Mesenchymal stem cell (in vitro differentiated cells and primary cell): ENCODE results near the gene TBC1D3B.
"Not testable (repeated sequence)": the region's sequence is repeated elsewhere in the genome, so short reads cannot be mapped to it uniquely, and the experiment has no call there.

Experiments
- DNase-seq: peaks from one replicate; pipeline ENCODE4 v3.0.0-alpha.2; 2013
- H2AFZ ChIP-seq: one replicate; pipeline ENCODE4 v1.6.1; 2013; ENCODE audit warnings: low read depth, mild to moderate bottlenecking, control low read depth, inconsistent platforms, low read length, moderate library complexity
- H2AK5ac ChIP-seq: 2 replicates; pipeline ENCODE4 v1.6.1; 2013; ENCODE audit warnings: low read length, moderate library complexity, mild to moderate bottlenecking, inconsistent platforms; ENCODE audit not compliant: severe bottlenecking
- H2BK120ac ChIP-seq: one replicate; pipeline ENCODE4 v1.6.1; 2013; ENCODE audit warnings: low read depth, mild to moderate bottlenecking, inconsistent platforms, low read length, moderate library complexity
- H2BK12ac ChIP-seq, 2 experiments: one replicate each; pipeline ENCODE4 v1.6.1; 2013; ENCODE audit warnings: inconsistent platforms in 2 of 2, low read length in 2 of 2, mild to moderate bottlenecking in 2 of 2, moderate library complexity in 2 of 2, control low read depth in 1 of 2
- H2BK15ac ChIP-seq: one replicate; pipeline ENCODE4 v1.6.1; 2013; ENCODE audit warnings: mild to moderate bottlenecking, low read depth, inconsistent platforms; ENCODE audit not compliant: poor library complexity, severe bottlenecking
- H2BK5ac ChIP-seq: 2 replicates; pipeline ENCODE4 v1.6.1; 2013; ENCODE audit warnings: low read depth, mild to moderate bottlenecking, low read length, control low read depth, inconsistent platforms; ENCODE audit not compliant: poor library complexity, severe bottlenecking
- H3K14ac ChIP-seq, 2 experiments: one replicate each; pipeline ENCODE4 v1.6.1; 2013; ENCODE audit warnings: inconsistent platforms in 2 of 2, low read length in 2 of 2, control low read depth in 1 of 2, mild to moderate bottlenecking in 1 of 2, moderate library complexity in 1 of 2
- H3K18ac ChIP-seq, 2 experiments: one replicate each; pipeline ENCODE4 v1.6.1; 2013; ENCODE audit warnings: inconsistent platforms in 2 of 2, low read length in 2 of 2, control low read depth in 1 of 2, low read depth in 1 of 2, mild to moderate bottlenecking in 1 of 2
- H3K23ac ChIP-seq, 2 experiments: one replicate each; pipeline ENCODE4 v1.6.1; 2013; ENCODE audit warnings: inconsistent platforms in 2 of 2, low read length in 2 of 2, mild to moderate bottlenecking in 2 of 2, moderate library complexity in 2 of 2, control low read depth in 1 of 2
- H3K27ac ChIP-seq: 2 replicates; pipeline ENCODE4 v1.5.1; 2013; ENCODE audit warnings: mild to moderate bottlenecking, moderate library complexity, low read length, control low read depth, inconsistent platforms; ENCODE audit not compliant: poor library complexity, severe bottlenecking
- H3K27me3 ChIP-seq, 2 experiments: 2 replicates each; pipeline versions ENCODE4 v1.6.1 to v1.7.0; 2013; ENCODE audit warnings: low read length in 2 of 2, mild to moderate bottlenecking in 2 of 2, moderate library complexity in 2 of 2, control low read depth in 1 of 2, inconsistent platforms in 1 of 2; ENCODE audit not compliant: control insufficient read depth in 1 of 2, insufficient read depth in 1 of 2
- H3K36me3 ChIP-seq, 2 experiments: 2 replicates each; pipeline versions ENCODE4 v1.6.1 to v1.7.0; 2013; ENCODE audit warnings: low read length in 2 of 2, control low read depth in 1 of 2, inconsistent platforms in 1 of 2, low read depth in 1 of 2, mild to moderate bottlenecking in 1 of 2; ENCODE audit not compliant: insufficient read depth in 2 of 2, control insufficient read depth in 1 of 2
- H3K4ac ChIP-seq, 2 experiments: one replicate each; pipeline ENCODE4 v1.6.1; 2013; ENCODE audit warnings: inconsistent platforms in 2 of 2, low read length in 2 of 2, mild to moderate bottlenecking in 2 of 2, moderate library complexity in 2 of 2, control low read depth in 1 of 2, low read depth in 1 of 2
- H3K4me1 ChIP-seq: 2 replicates; pipeline ENCODE4 v1.6.1; 2013; ENCODE audit warnings: low read depth, low read length, control low read depth; ENCODE audit not compliant: control insufficient read depth, insufficient read depth
- H3K4me2 ChIP-seq: 2 replicates; pipeline ENCODE4 v1.6.1; 2013; ENCODE audit warnings: low read length, mild to moderate bottlenecking, inconsistent platforms; ENCODE audit not compliant: poor library complexity, severe bottlenecking
- H3K4me3 ChIP-seq, 2 experiments: 2 replicates each; pipeline versions ENCODE4 v1.5.1 to v1.7.0; 2013; ENCODE audit warnings: low read length in 2 of 2, mild to moderate bottlenecking in 2 of 2, control low read depth in 1 of 2, low read depth in 1 of 2; ENCODE audit not compliant: insufficient read depth in 1 of 2
- H3K79me1 ChIP-seq: replicated peaks from 2 replicates; pipeline ENCODE4 v1.6.1; 2013; ENCODE audit warnings: mild to moderate bottlenecking, control low read depth, low read length, inconsistent platforms; ENCODE audit not compliant: poor library complexity, severe bottlenecking
- H3K9ac ChIP-seq: 2 replicates; pipeline ENCODE4 v1.7.0; 2013; ENCODE audit warnings: mild to moderate bottlenecking, low read length, moderate library complexity
- H3K9me3 ChIP-seq: 2 replicates; pipeline ENCODE4 v1.7.0; 2013; ENCODE audit warnings: mild to moderate bottlenecking, low read length; ENCODE audit not compliant: control insufficient read depth
- H4K8ac ChIP-seq: one replicate; pipeline ENCODE4 v1.6.1; 2013; ENCODE audit warnings: inconsistent platforms, mild to moderate bottlenecking, low read length, moderate library complexity
- H4K91ac ChIP-seq: one replicate; pipeline ENCODE4 v1.6.1; 2013; ENCODE audit warnings: mild to moderate bottlenecking, low read length, inconsistent platforms
- WGBS: methylation state at CpG from one replicate; pipeline ENCODE4 v1.1.7; 2013; ENCODE audit warnings: mixed read lengths; 5-methylcytosine and 5-hydroxymethylcytosine counted together

TBC1D3B gene

GRCh38 chr17:36189993-36190392 lies 13.6 kb upstream of the TBC1D3B start:
- not testable (repeated sequence) for H4K8ac ChIP-seq

DNA sequence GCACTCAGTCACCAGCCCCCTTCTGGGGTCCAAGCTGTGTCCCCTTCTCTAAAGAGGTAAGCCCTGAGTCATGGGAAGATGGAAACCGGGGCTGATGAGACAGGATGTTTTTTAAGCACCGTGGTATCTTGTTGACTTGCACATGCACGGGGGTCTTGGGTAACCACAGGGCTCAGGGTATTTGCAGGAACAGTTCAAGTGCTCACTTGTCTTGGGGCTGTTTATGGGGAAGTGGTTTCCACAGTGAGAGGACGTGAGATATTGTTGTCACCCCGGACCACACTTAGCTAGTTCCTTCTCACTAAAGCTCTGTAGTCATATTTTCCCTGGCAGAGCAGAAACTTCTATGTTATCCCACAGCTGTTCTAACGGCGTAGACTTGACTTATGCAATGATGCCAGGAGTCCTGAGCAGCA lies 12.5 kb upstream of the TBC1D3B start:
- no peak overlapping the region for H2AFZ ChIP-seq
- peaks cover 0 to 3% of the 10 kb centered on the region in 2 experiments for H3K27me3 ChIP-seq
- no peak overlapping the region for H4K91ac ChIP-seq
- no peaks in the 10 kb centered on the region for H3K9me3 ChIP-seq
- no peak overlapping the region for H3K9ac ChIP-seq
- H3K18ac ChIP-seq, result no peak overlapping the region
- no peak overlapping the region for H2AK5ac ChIP-seq
- no peak overlapping the region for H3K23ac ChIP-seq
- H3K79me1 ChIP-seq, result no peaks in the 10 kb centered on the region
- H3K14ac ChIP-seq, result no peak overlapping the region
- H3K27ac ChIP-seq, result no peak overlapping the region
- H3K4me3 ChIP-seq, result no peak overlapping the region
- H3K4ac ChIP-seq, result no peak overlapping the region
- H4K8ac ChIP-seq, result no peak overlapping the region
- 81% methylated on average over 4 of the region's 7 CpGs for WGBS
- no peak overlapping the region for H3K4me2 ChIP-seq
- no peak overlapping the region for H2BK15ac ChIP-seq
- DNase-seq, result peak; percentile 52
- no peak overlapping the region for H2BK120ac ChIP-seq
- H3K4me1 ChIP-seq, result no peaks in the 10 kb centered on the region
- no peaks in the 10 kb centered on the region for H3K36me3 ChIP-seq
- H2BK5ac ChIP-seq, result no peak overlapping the region
- H2BK12ac ChIP-seq, result no peak overlapping the region

More at GRCh38 chr17:36189993-36190392, 13.6 kb upstream of the TBC1D3B start:
- not testable (repeated sequence) for H3K36me3 ChIP-seq, H4K91ac ChIP-seq, H3K14ac ChIP-seq, H2AK5ac ChIP-seq, H3K4me2 ChIP-seq, DNase-seq, H2BK120ac ChIP-seq, H3K9me3 ChIP-seq, H3K27me3 ChIP-seq, H3K27ac ChIP-seq, H2AFZ ChIP-seq, H3K4ac ChIP-seq, H3K4me3 ChIP-seq, H3K9ac ChIP-seq, H2BK12ac ChIP-seq, H3K79me1 ChIP-seq, H3K4me1 ChIP-seq, H2BK15ac ChIP-seq, H3K23ac ChIP-seq, H2BK5ac ChIP-seq, H3K18ac ChIP-seq
- 82% methylated on average over 5 of the region's 5 CpGs for WGBS

DNA sequence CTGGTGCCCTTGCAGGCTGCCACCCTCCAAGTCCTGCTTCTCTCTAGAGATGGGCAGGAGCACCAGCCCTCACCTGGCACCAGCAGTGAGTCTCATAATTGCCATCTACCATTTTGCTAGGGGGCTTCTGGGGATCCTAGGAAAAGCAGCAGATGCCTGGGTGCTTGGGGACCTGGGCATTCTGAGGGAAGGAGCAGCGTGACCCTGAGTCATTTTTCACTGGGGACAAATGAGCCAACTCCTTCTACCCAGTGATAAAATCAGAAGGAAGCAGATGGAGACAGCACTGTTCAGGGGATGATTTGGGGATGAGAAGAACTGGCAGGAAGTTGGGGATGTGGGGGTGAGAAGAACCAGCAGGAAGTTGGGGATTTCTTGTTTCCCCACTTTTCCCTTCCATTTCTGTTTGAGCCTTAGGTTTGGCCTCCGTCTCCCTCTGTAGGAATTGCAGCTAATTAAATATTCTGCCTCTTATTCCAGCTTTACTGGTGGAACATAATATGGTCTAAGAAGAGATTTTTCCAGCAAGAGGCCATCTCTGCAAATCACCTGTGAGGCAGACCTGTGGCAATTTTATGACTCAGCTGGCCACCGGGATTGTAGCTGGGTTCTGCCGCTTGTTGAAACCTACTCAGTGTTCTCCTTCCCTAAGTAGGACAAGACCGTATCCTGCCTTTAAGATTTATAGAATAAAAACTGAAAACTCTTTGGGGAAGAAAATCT lies 11.7 kb upstream of the TBC1D3B start:
- H4K91ac ChIP-seq, H3K9me3 ChIP-seq, H3K18ac ChIP-seq, H3K4me1 ChIP-seq, H2BK12ac ChIP-seq, H3K36me3 ChIP-seq, H3K79me1 ChIP-seq, H3K23ac ChIP-seq, H4K8ac ChIP-seq, H2AK5ac ChIP-seq, H2BK15ac ChIP-seq, H3K4me2 ChIP-seq, H2BK120ac ChIP-seq, H3K4me3 ChIP-seq, H2AFZ ChIP-seq, DNase-seq, H3K27me3 ChIP-seq, H2BK5ac ChIP-seq, H3K9ac ChIP-seq, H3K4ac ChIP-seq, H3K14ac ChIP-seq, H3K27ac ChIP-seq: not testable (repeated sequence)
- WGBS, result 91% methylated on average over 5 of the region's 5 CpGs

DNA sequence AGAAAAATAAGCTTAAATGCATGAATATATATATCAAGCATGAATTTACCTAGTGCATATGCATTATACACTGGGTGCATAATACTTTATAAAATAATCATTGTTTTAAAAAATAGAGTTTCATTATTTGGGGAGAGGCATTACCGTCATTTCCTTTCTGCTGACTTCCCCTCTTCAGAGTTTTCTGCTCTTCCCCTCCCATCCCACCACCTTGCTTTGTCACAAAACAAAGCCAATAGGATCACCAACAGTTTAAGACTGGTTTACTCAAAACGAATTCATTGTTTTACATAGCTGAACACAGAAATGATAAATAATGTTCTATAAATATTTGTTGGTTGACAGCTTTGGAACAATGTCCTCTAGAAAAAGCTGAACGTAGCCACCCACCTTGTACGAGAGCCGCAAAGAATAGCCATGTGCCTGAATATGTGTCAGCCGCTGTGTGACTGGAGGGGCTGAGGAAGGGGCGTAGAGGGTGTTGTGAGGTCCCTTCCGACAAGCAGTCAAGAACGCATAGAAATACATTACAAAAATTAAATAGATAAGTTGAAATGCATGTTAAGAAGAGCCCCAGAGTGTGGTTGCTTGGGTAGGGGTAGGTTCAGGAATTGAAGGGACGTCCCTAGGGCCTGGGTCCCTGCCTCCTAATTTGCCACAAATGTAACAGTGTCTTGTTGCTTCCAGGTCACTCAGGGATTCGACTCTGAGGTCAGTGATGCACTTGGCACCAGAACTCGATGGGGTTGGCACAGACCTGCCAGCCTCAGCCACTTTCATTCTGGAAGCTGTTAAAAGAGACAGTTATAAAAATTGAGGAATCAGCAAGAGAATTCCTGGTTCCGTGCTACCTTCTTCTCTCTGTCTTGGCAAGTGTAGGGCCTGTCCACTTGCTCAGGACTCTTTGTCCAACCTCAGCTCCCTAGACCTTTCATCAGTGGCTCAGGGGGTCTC lies 10.7 kb upstream of the TBC1D3B start:
- not testable (repeated sequence) for H3K23ac ChIP-seq, H3K18ac ChIP-seq, H3K4ac ChIP-seq, H2BK120ac ChIP-seq, DNase-seq, H3K79me1 ChIP-seq, H2BK12ac ChIP-seq, H4K91ac ChIP-seq, H3K4me3 ChIP-seq, H3K14ac ChIP-seq, H3K36me3 ChIP-seq, H3K4me2 ChIP-seq, H4K8ac ChIP-seq, H3K9me3 ChIP-seq, H3K27ac ChIP-seq, H2AK5ac ChIP-seq, H3K9ac ChIP-seq, H2BK15ac ChIP-seq, H2AFZ ChIP-seq, H2BK5ac ChIP-seq
- 85% methylated on average over 10 of the region's 13 CpGs for WGBS
- Histone ChIP-seq H3K27me3 (peaks cover 4 to 13% of the 10 kb centered on the region in 2 experiments), H3K4me1 (peaks cover 16% of the 10 kb centered on the region)
